B cell (primary cell): ENCODE measurements around the gene ABHD6. TPM values are rescaled to one million over a fixed set of nuclear protein-coding genes. Genes with fewer than 3 reads are reported as not detected.

Experiments
- ATAC-seq: fragments of 200-7000 bp; cut with Tn5 transposase; one replicate; pipeline ENCODE4 v1.10.0; 2021; ENCODE audit warnings: low read depth, mild to moderate bottlenecking, moderate number of reproducible peaks, moderate library complexity
- CTCF ChIA-PET: fragments of 350-600 bp; sonication (Branson Sonifier 250); formaldehyde crosslinking; loops from one replicate; lab custom pipeline; 2021; ENCODE audit warnings: antibody characterized with exemption, inconsistent platforms; lab: Charles Lee
- POLR2A ChIA-PET: fragments of 350-600 bp; sonication (Branson Sonifier 250); formaldehyde crosslinking; loops from one replicate; lab custom pipeline; 2021; ENCODE audit warnings: antibody characterized with exemption; lab: Charles Lee
- DNase-seq: peaks from one replicate; pipeline ENCODE4 v3.0.0; 2013
- H2AFZ ChIP-seq: 2 replicates; pipeline ENCODE4 v1.6.1; 2012; ENCODE audit warnings: mild to moderate bottlenecking, low read depth, low read length; ENCODE audit not compliant: insufficient read depth, poor library complexity, severe bottlenecking
- H3K27ac ChIP-seq, 2 donors: 1 replicate in 1 of 2; 2 replicates in 1 of 2; pipeline ENCODE4 v1.5.1; 2012 to 2013; ENCODE audit warnings: low read length in 2 of 2, mild to moderate bottlenecking in 2 of 2, moderate library complexity in 1 of 2
- H3K27me3 ChIP-seq, 4 experiments: fragments of 200-600 bp in 1 of 4; sonication (generic) in 1 of 4; replicated peaks in 1 of 4; 1 replicate in 2 of 4; 2 replicates in 2 of 4; pipeline versions ENCODE4 v1.6.1 to v1.7.0; 2013 to 2016; ENCODE audit warnings: low read length in 3 of 4, mild to moderate bottlenecking in 2 of 4, mixed read lengths in 1 of 4, moderate library complexity in 1 of 4; ENCODE audit not compliant: insufficient read depth in 4 of 4, control insufficient read depth in 3 of 4; ENCODE audit errors: control extremely low read depth in 1 of 4
- H3K36me3 ChIP-seq, 2 experiments: replicated peaks in 1 of 2; 1 replicate in 1 of 2; 2 replicates in 1 of 2; pipeline versions ENCODE4 v1.6.1 to v1.7.1; 2013; ENCODE audit warnings: low read length in 1 of 2; ENCODE audit not compliant: insufficient read depth in 2 of 2, control insufficient read depth in 1 of 2; ENCODE audit errors: control extremely low read depth in 1 of 2, extremely low read depth in 1 of 2
- H3K4me1 ChIP-seq, 2 donors: fragments of 200-600 bp in 1 of 2; sonication (generic) in 1 of 2; 1 replicate in 1 of 2; 2 replicates in 1 of 2; pipeline versions ENCODE4 v1.5.1 to v1.6.1; 2013 to 2017; ENCODE audit warnings: low read length in 2 of 2; ENCODE audit not compliant: control insufficient read depth in 2 of 2, insufficient read depth in 2 of 2
- H3K4me2 ChIP-seq: replicated peaks from 2 replicates; pipeline ENCODE3; 2012; ENCODE audit warnings: mild to moderate bottlenecking, low read depth, low read length; ENCODE audit not compliant: poor library complexity, severe bottlenecking
- H3K4me3 ChIP-seq, 5 experiments: fragments of 200-600 bp in 1 of 5; sonication (generic) in 1 of 5; 1 replicate in 3 of 5; 2 replicates in 2 of 5; pipeline versions ENCODE4 v1.5.1 to v1.7.0; 2011 to 2016; ENCODE audit warnings: low read length in 4 of 5, mild to moderate bottlenecking in 4 of 5, low read depth in 2 of 5, control low read depth in 1 of 5, moderate library complexity in 1 of 5; ENCODE audit not compliant: insufficient read depth in 1 of 5; ENCODE audit errors: control extremely low read depth in 1 of 5, extremely low read depth in 1 of 5
- H3K79me2 ChIP-seq: fragments of 200-600 bp; sonication (generic); one replicate; pipeline ENCODE4 v1.6.0; 2016; ENCODE audit warnings: low read length; ENCODE audit not compliant: control insufficient read depth, insufficient read depth
- H3K9ac ChIP-seq: fragments of 200-600 bp; sonication (generic); 2 replicates; pipeline ENCODE4 v1.6.1; 2017; ENCODE audit warnings: mild to moderate bottlenecking, low read length, moderate library complexity
- H3K9me3 ChIP-seq, 3 donors: one replicate each; pipeline versions ENCODE4 v1.6.1 to v1.7.1; 2013; ENCODE audit warnings: low read length in 2 of 3; ENCODE audit not compliant: control insufficient read depth in 2 of 3, insufficient read depth in 1 of 3; ENCODE audit errors: control extremely low read depth in 1 of 3
- H4K20me1 ChIP-seq: 2 replicates; pipeline ENCODE4 v1.6.0; 2012; ENCODE audit warnings: mild to moderate bottlenecking, low read length; ENCODE audit not compliant: insufficient read depth, control insufficient read depth, poor library complexity, severe bottlenecking
- H3K27ac Mint-ChIP-seq: one replicate; pipeline ENCODE4 v1.8.0; 2021; ENCODE audit warnings: mixed read lengths
- H3K27me3 Mint-ChIP-seq: one replicate; pipeline ENCODE4 v1.8.0; 2021; ENCODE audit warnings: mixed read lengths
- H3K4me1 Mint-ChIP-seq: one replicate; pipeline ENCODE4 v1.8.0; 2021; ENCODE audit warnings: mixed read lengths
- H3K4me3 Mint-ChIP-seq: one replicate; pipeline ENCODE4 v1.8.0; 2021; ENCODE audit warnings: mixed read lengths
- H3K9me3 Mint-ChIP-seq: one replicate; pipeline ENCODE4 v1.8.0; 2022; ENCODE audit warnings: mixed read lengths; ENCODE audit not compliant: insufficient read depth
- CTCF ChIP-seq: fragments of 200-600 bp; IDR thresholded peaks from one replicate; pipeline ENCODE4 v1.8.0; 2022; ENCODE audit warnings: antibody characterized with exemption, mild to moderate bottlenecking
- EZH2 ChIP-seq: IDR thresholded peaks from 2 replicates; pipeline ENCODE4 v1.6.1; 2012; ENCODE audit warnings: borderline replicate concordance, low read depth, mild to moderate bottlenecking, moderate library complexity, low read length; ENCODE audit not compliant: insufficient read depth, poor library complexity, severe bottlenecking
- WGBS: methylation state at CpG from one replicate; pipeline ENCODE4 v1.1.5; 2013; ENCODE audit warnings: missing lambda C conversion rate; ENCODE audit not compliant: insufficient coverage; 5-methylcytosine and 5-hydroxymethylcytosine counted together
- intact Hi-C: fragments of 100-400 bp; cut with micrococcal nuclease; formaldehyde crosslinking; loops from one replicate; pipeline ENCODE4 v1.10.0; 2022
- polyA plus RNA-seq: library from polyadenylated mRNA; depleted of rRNA; stranded (reverse); fragments of >200 nt; gene quantifications from 2 replicates; pipeline ENCODE4 v1.2.3, GENCODE V29; 2012
- total RNA-seq, 2 donors: library from RNA; stranded (reverse); fragments of 120-200 nt in 1 of 2; gene quantifications; 1 replicate in 1 of 2; 2 replicates in 1 of 2; pipeline versions ENCODE4 v1.2.3 to v1.2.4, GENCODE V29; 2013 to 2022

ABHD6 gene
- total and polyA plus RNA-seq, 2 donors (not counting 1 experiment from before 2014, with no cell fraction given) = 4.5 to 24.2 TPM

GRCh38 chr3:58324391-58325390 is 87.1 kb downstream of the ABHD6 start:
- ChIA-PET CTCF (interaction anchor here (0.6 to 2.5 kb wide), 16 partner anchors 9 to 210 kb away, joined by 3 to 19 read pairs (median 5); partner anchors contain the start of genes HTD2, KCTD6, PXK and RPP14), POLR2A (interaction anchor here (0.6 kb wide), 2 partner anchors 33 to 86 kb away, joined by 3 read pairs; no protein-coding TSS in a partner anchor)
- Histone ChIP-seq H3K36me3 (peaks cover 0 to 2% of the 10 kb centered on the region in 2 experiments), H3K27ac (peak overlapping the region in 1 of 2 donors; percentile 62), H3K9ac (peak overlapping the region; percentile 20), H3K27me3 (no peaks in the 10 kb centered on the region), H4K20me1 (no peaks in the 10 kb centered on the region), H3K79me2 (peaks cover 17% of the 10 kb centered on the region), H2AFZ (no peak overlapping the region), H3K4me3 (no peak overlapping the region), H3K4me2 (peak overlapping the region; percentile 49), H3K4me1 (peaks cover 21 to 29% of the 10 kb centered on the region in 2 donors), H3K9me3 (no peaks in the 10 kb centered on the region)
- ATAC-seq (peak; percentile 39), DNase-seq (no peak)
- Mint-ChIP-seq H3K4me1 (peaks cover 38% of the 10 kb centered on the region), H3K4me3 (peak overlapping the region; percentile 57), H3K27ac (peak overlapping the region; percentile 74), H3K27me3 (no peaks in the 10 kb centered on the region), H3K9me3 (no peaks in the 10 kb centered on the region)
- intact Hi-C loops = loop anchor here (5.0 kb wide), 3 partner anchors 33 to 308 kb away; partner anchors contain the start of gene PDHB
- no peak for TF ChIP-seq CTCF
- TF ChIP-seq EZH2 = no peak
- WGBS = 73% methylated on average over 3 of the region's 7 CpGs
